ENCODE data around the gene NKAIN2.

DNA sequence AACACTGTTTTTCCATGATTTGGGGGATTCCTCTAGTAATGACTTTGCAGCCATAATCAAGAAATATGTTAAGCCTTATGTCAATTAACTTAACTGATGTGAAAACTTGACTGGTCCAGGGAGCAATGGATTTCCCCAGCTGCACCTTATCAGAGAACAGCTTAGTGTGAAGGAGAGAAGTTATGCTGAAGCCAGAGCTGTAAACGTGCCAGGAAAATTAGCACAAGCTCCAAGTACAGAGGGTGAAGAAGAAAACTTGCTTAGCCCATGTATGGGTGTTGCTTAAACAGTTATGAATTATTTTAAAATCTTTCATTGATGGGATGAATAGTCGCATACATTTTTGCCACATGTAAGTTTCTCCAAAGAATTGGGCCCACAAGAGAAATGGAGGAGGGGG is 943.7 kb downstream of the NKAIN2 start:
- TF ChIP-seq, protein P1, sequence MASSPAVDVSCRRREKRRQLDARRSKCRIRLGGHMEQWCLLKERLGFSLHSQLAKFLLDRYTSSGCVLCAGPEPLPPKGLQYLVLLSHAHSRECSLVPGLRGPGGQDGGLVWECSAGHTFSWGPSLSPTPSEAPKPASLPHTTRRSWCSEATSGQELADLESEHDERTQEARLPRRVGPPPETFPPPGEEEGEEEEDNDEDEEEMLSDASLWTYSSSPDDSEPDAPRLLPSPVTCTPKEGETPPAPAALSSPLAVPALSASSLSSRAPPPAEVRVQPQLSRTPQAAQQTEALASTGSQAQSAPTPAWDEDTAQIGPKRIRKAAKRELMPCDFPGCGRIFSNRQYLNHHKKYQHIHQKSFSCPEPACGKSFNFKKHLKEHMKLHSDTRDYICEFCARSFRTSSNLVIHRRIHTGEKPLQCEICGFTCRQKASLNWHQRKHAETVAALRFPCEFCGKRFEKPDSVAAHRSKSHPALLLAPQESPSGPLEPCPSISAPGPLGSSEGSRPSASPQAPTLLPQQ (tag by site-specific recombination; IDR thresholded peaks at IDR 0.05): no peak
- TF ChIP-seq, protein P2, sequence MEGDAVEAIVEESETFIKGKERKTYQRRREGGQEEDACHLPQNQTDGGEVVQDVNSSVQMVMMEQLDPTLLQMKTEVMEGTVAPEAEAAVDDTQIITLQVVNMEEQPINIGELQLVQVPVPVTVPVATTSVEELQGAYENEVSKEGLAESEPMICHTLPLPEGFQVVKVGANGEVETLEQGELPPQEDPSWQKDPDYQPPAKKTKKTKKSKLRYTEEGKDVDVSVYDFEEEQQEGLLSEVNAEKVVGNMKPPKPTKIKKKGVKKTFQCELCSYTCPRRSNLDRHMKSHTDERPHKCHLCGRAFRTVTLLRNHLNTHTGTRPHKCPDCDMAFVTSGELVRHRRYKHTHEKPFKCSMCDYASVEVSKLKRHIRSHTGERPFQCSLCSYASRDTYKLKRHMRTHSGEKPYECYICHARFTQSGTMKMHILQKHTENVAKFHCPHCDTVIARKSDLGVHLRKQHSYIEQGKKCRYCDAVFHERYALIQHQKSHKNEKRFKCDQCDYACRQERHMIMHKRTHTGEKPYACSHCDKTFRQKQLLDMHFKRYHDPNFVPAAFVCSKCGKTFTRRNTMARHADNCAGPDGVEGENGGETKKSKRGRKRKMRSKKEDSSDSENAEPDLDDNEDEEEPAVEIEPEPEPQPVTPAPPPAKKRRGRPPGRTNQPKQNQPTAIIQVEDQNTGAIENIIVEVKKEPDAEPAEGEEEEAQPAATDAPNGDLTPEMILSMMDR (tag by site-specific recombination; IDR thresholded peaks at IDR 0.05): no peak
- TF ChIP-seq ZNF670 (tag by site-specific recombination; IDR thresholded peaks at IDR 0.05; ENCODE audit: low read depth) (no peak), ZNF600 (tag by site-specific recombination; IDR thresholded peaks at IDR 0.05) (no peak), ZNF621 (tag by site-specific recombination; IDR thresholded peaks at IDR 0.05) (no peak)
- TF ChIP-seq, protein P3, sequence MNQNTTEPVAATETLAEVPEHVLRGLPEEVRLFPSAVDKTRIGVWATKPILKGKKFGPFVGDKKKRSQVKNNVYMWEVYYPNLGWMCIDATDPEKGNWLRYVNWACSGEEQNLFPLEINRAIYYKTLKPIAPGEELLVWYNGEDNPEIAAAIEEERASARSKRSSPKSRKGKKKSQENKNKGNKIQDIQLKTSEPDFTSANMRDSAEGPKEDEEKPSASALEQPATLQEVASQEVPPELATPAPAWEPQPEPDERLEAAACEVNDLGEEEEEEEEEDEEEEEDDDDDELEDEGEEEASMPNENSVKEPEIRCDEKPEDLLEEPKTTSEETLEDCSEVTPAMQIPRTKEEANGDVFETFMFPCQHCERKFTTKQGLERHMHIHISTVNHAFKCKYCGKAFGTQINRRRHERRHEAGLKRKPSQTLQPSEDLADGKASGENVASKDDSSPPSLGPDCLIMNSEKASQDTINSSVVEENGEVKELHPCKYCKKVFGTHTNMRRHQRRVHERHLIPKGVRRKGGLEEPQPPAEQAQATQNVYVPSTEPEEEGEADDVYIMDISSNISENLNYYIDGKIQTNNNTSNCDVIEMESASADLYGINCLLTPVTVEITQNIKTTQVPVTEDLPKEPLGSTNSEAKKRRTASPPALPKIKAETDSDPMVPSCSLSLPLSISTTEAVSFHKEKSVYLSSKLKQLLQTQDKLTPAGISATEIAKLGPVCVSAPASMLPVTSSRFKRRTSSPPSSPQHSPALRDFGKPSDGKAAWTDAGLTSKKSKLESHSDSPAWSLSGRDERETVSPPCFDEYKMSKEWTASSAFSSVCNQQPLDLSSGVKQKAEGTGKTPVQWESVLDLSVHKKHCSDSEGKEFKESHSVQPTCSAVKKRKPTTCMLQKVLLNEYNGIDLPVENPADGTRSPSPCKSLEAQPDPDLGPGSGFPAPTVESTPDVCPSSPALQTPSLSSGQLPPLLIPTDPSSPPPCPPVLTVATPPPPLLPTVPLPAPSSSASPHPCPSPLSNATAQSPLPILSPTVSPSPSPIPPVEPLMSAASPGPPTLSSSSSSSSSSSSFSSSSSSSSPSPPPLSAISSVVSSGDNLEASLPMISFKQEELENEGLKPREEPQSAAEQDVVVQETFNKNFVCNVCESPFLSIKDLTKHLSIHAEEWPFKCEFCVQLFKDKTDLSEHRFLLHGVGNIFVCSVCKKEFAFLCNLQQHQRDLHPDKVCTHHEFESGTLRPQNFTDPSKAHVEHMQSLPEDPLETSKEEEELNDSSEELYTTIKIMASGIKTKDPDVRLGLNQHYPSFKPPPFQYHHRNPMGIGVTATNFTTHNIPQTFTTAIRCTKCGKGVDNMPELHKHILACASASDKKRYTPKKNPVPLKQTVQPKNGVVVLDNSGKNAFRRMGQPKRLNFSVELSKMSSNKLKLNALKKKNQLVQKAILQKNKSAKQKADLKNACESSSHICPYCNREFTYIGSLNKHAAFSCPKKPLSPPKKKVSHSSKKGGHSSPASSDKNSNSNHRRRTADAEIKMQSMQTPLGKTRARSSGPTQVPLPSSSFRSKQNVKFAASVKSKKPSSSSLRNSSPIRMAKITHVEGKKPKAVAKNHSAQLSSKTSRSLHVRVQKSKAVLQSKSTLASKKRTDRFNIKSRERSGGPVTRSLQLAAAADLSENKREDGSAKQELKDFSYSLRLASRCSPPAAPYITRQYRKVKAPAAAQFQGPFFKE (tag by site-specific recombination; IDR thresholded peaks at IDR 0.05; ENCODE audit: borderline replicate concordance): no peak
